IPS-18a (cell line): Measurements from ENCODE around the gene LYPD4.

Source experiments
- H3K27ac ChIP-seq: one replicate; pipeline ENCODE4 v1.5.1; 2013; ENCODE audit warnings: low read length
- H3K27me3 ChIP-seq: one replicate; pipeline ENCODE4 v1.6.1; 2013; ENCODE audit warnings: mild to moderate bottlenecking, low read length; ENCODE audit not compliant: control insufficient read depth, insufficient read depth
- H3K36me3 ChIP-seq: one replicate; pipeline ENCODE4 v1.6.1; 2013; ENCODE audit warnings: low read depth, low read length; ENCODE audit not compliant: control insufficient read depth
- H3K4me1 ChIP-seq: one replicate; pipeline ENCODE4 v1.6.1; 2013; ENCODE audit warnings: low read depth, low read length; ENCODE audit not compliant: control insufficient read depth
- H3K4me3 ChIP-seq: one replicate; pipeline ENCODE4 v1.5.1; 2013; ENCODE audit warnings: low read length
- H3K9ac ChIP-seq: one replicate; pipeline ENCODE4 v1.6.1; 2013; ENCODE audit warnings: mild to moderate bottlenecking, low read length, moderate library complexity
- H3K9me3 ChIP-seq: one replicate; pipeline ENCODE4 v1.6.1; 2013; ENCODE audit warnings: low read depth, low read length; ENCODE audit not compliant: control insufficient read depth

LYPD4 gene

DNA sequence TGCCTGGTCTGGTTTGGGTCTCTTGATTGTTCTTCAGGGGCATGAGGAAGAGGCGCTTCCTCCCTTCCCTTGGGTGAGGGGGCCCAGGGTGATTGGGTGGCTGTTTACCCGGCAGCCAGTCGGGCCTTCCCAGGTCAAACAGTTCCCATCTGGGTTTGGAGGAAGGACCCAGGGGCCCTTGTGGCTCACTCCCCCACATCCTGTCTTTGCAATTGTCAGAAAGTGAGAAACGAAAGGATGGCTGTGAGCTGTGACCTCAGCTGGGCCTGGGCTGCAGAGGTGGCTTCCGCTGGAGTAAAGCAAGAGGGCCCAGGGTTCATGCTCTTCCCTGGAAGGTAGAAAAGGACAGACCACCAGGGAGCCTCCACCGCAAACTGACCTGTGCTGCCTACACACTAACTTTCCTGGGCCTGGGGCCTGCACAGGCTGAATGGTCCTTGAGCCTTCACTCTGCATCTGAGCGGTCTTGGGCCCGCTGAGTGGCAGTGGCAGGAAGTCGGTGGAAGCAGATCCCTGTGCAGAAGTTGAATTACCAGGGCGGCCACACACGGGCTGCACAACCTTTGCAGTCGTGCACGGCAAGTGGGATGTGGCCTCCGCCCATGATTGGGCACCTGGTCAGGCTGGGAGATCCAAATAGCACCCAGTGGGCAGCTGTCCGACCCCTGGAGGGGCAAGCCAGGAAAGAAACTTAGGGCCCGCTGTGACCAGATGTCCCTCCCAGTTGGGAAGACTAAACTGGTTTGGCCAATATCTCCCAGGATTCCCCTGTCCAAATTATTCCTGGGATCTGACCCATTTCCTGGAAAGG, 27.3 kb upstream of the LYPD4 start:
- H3K9me3 ChIP-seq = no peaks in the 10 kb centered on the region
- peaks cover 50% of the 10 kb centered on the region for H3K36me3 ChIP-seq
- H3K4me1 ChIP-seq = no peaks in the 10 kb centered on the region
- no peaks in the 10 kb centered on the region for H3K27me3 ChIP-seq
- H3K9ac ChIP-seq = no peak overlapping the region
- H3K4me3 ChIP-seq = no peak overlapping the region
- H3K27ac ChIP-seq = no peak overlapping the region

- H3K4me1 ChIP-seq = no peaks in the 10 kb centered on the region
- peaks cover 60% of the 10 kb centered on the region for H3K36me3 ChIP-seq
- H3K27ac ChIP-seq = no peak overlapping the region
- H3K4me3 ChIP-seq = no peak overlapping the region
- no peak overlapping the region for H3K9ac ChIP-seq
- H3K9me3 ChIP-seq = no peaks in the 10 kb centered on the region
- H3K27me3 ChIP-seq = no peaks in the 10 kb centered on the region
Observed at GRCh38 chr19:41870401-41870873, 26.0 kb upstream of the LYPD4 start.

DNA sequence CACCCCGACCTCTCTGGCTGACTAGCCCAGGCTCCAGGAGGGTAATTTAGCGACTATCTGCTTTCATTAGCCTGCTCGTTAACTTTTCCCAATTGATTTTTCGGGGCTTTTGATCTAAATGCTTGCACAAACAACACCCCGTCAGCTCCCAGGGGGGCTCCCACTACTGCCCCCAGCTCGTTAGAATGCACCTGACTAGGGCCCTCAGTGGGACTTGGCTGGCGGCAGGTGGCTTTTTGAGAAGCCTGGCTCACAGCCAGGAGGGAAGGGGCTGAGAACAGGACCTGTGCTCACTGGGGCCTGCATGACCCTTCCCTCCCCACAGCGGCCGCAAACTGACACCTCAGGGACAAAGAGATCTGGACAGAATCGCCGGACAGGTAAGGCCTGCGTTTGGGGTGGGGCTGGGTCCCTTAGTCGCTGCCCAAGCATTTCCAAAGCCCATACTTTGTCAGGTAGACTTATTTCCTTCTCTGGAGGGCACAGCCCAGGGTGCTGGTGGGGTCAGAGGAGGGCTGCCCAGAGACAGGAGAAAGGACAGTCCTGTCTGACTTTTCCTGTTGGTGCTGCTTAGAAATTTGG, 25.0 kb upstream of the LYPD4 start:
- no peak overlapping the region for H3K4me3 ChIP-seq
- no peak overlapping the region for H3K27ac ChIP-seq
- no peaks in the 10 kb centered on the region for H3K27me3 ChIP-seq
- H3K9ac ChIP-seq = no peak overlapping the region
- H3K9me3 ChIP-seq = no peaks in the 10 kb centered on the region
- H3K4me1 ChIP-seq = no peaks in the 10 kb centered on the region
- peaks cover 69% of the 10 kb centered on the region for H3K36me3 ChIP-seq

GRCh38 chr19:41868989-41869300, 24.5 kb upstream of the LYPD4 start:
- Histone ChIP-seq H3K4me3 (no peak overlapping the region), H3K9ac (no peak overlapping the region), H3K4me1 (no peaks in the 10 kb centered on the region), H3K27me3 (no peaks in the 10 kb centered on the region), H3K27ac (no peak overlapping the region), H3K9me3 (no peaks in the 10 kb centered on the region), H3K36me3 (peaks cover 75% of the 10 kb centered on the region)

DNA sequence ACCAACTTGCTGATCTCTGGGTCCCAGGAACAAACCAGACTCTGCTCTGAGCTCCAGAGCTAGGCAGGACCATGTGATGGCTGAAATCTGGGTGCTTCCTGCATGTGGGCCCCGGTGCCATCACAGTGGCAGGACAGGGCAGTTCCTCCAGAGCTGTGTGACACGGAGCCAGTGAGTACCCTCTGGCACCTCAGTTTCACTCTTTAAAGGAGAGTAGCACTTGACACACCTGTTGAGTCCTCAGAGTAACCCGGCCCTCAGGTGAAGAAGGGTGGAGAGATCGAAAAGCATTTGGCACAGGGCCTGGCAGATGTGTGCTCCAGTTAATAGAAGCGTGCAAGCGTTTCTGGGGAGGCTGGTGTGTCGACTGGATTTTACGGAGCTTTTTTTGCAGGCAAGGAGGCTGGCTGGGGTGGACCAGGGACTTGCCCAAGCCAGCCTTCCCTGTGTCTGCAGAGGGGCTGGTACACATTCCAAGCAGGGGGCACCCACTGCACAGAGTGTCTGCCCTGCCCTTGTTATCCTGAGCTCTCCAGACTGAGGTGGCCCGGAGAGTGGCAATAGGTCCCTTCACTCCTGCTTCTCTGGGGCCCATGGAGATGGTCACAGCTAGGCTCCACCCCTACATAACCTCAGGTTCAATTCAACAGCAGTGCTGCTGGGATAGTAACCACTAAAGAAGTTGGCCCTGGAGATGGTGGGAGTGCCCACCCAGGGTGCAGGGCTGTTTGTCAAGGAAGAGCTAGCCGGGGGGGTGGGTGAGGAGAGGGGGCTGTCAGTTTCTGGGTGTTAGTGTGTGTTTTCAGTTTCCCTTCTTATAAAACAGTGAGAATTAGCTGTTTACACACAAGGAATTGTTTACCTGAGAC, 23.9 kb upstream of the LYPD4 start:
- H3K4me1 ChIP-seq = no peaks in the 10 kb centered on the region
- H3K36me3 ChIP-seq = peaks cover 79% of the 10 kb centered on the region
- H3K27me3 ChIP-seq = no peaks in the 10 kb centered on the region
- no peak overlapping the region for H3K27ac ChIP-seq
- no peak overlapping the region for H3K4me3 ChIP-seq
- H3K9ac ChIP-seq = peak overlapping the region; percentile 39
- no peaks in the 10 kb centered on the region for H3K9me3 ChIP-seq

DNA sequence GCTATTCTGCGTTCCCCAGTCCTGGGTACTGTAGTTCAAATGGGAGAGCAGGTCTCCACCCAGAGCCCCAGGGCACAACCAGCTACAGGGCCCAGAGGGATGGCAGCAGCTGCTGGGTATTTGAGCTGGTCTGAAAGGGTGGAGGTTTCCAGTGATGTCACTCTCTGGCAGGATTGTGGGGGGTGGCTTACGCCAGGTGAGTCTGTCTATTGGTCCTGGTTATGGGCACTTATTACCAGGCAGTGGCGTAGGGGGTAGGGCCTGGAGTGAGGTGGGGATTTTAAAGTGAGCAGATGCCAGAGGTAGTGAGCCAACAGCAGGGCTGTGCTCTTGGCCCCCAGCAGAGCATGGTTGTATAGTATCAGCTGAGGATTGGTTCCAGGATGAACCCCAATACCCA, 21.8 kb upstream of the LYPD4 start:
- H3K9me3 ChIP-seq = no peaks in the 10 kb centered on the region
- H3K9ac ChIP-seq = no peak overlapping the region
- H3K36me3 ChIP-seq = peaks cover 94% of the 10 kb centered on the region
- no peak overlapping the region for H3K4me3 ChIP-seq
- peaks cover 11% of the 10 kb centered on the region for H3K4me1 ChIP-seq
- H3K27me3 ChIP-seq = no peaks in the 10 kb centered on the region
- peak overlapping the region; percentile 19 for H3K27ac ChIP-seq

- no peak overlapping the region for H3K9ac ChIP-seq
- no peaks in the 10 kb centered on the region for H3K9me3 ChIP-seq
- peaks cover 14% of the 10 kb centered on the region for H3K4me1 ChIP-seq
- no peak overlapping the region for H3K27ac ChIP-seq
- H3K36me3 ChIP-seq = peaks cover 82% of the 10 kb centered on the region
- H3K27me3 ChIP-seq = no peaks in the 10 kb centered on the region
- H3K4me3 ChIP-seq = no peak overlapping the region
Observed at GRCh38 chr19:41864374-41864773, 19.9 kb upstream of the LYPD4 start.

- H3K36me3 ChIP-seq = peaks cover 72% of the 10 kb centered on the region
- no peaks in the 10 kb centered on the region for H3K9me3 ChIP-seq
- H3K27ac ChIP-seq = no peak overlapping the region
- H3K4me1 ChIP-seq = peaks cover 18% of the 10 kb centered on the region
- H3K27me3 ChIP-seq = no peaks in the 10 kb centered on the region
- H3K4me3 ChIP-seq = no peak overlapping the region
- peak overlapping the region; percentile 13 for H3K9ac ChIP-seq
Observed at GRCh38 chr19:41863209-41863931, 18.9 kb upstream of the LYPD4 start.

GRCh38 chr19:41862445-41862986, 18.0 kb upstream of the LYPD4 start:
- no peak overlapping the region for H3K27ac ChIP-seq
- no peaks in the 10 kb centered on the region for H3K9me3 ChIP-seq
- H3K4me3 ChIP-seq = peak overlapping the region; percentile 21
- peaks cover 64% of the 10 kb centered on the region for H3K36me3 ChIP-seq
- no peaks in the 10 kb centered on the region for H3K27me3 ChIP-seq
- H3K4me1 ChIP-seq = peaks cover 18% of the 10 kb centered on the region
- H3K9ac ChIP-seq = peak overlapping the region; percentile 94

DNA sequence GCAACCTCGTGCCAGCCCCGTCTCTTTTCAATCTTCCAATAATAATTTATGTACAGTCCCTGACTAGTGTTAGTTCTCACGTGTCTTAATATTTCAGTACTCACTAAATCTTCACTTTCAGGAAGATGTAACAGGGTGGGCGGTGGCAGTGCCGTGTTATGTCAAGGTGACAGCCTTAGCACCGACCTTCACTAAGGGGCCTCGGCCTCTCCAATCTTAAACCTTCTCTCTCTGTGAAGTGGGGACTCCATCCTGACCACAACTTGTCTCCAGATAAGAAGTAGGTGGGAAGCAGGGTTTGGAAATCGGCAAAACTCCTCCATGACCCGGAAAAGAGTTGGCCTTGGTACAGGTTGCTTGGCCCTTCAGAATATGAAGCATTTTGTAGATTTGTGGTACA, 17.4 kb upstream of the LYPD4 start:
- Histone ChIP-seq H3K9ac (peak overlapping the region; percentile 94), H3K4me1 (peaks cover 18% of the 10 kb centered on the region), H3K27me3 (no peaks in the 10 kb centered on the region), H3K4me3 (peak overlapping the region; percentile 95), H3K9me3 (no peaks in the 10 kb centered on the region), H3K36me3 (peaks cover 57% of the 10 kb centered on the region), H3K27ac (no peak overlapping the region)
